ENCODE results near the gene MLIP. TPM values are rescaled to one million over a fixed set of nuclear protein-coding genes. Genes with fewer than 3 reads are reported as not detected.
"Not testable (repeated sequence)": the region's sequence is repeated elsewhere in the genome, so short reads cannot be mapped to it uniquely, and the experiment has no call there.

The MLIP gene
- total RNA-seq, 4 donors from 2014 or later = 0.54 to 0.62 TPM; not detected in 2

DNA sequence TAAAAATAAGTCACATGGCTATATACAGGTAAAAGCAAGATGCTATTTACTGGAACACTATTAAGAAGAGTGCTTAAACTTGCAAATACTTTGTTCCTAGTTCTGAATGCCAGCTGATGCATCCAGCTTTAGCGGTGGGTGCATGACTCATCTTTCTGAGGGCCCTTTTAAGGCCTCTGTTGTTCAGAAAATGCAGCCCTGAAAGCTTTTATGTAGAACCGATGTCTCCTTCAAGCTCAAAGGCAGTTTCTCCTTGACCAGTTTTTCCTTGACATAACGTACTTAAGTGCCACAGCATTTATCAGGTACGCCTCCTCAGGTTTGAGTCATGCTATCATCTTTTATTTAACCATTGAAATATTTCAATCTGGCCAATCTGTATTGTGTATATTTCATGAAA, 82.8 kb downstream of the MLIP start:
- 46 to 60% methylated on average over 3 to 4 of the region's 4 CpGs for WGBS, 2 donors (ENCODE audit: low coverage in 1 of 2)
- Histone ChIP-seq H3K9me3 (no peaks in the 10 kb centered on the region), H3K4me1 (no peaks in the 10 kb centered on the region), H3K27me3 (no peaks in the 10 kb centered on the region), H3K36me3 (no peaks in the 10 kb centered on the region), H3K4me3 (no peak overlapping the region), H3K27ac (no peak overlapping the region)
- TF ChIP-seq POLR2AphosphoS5 (IDR thresholded peaks at IDR 0.05) (no peak), POLR2A (IDR thresholded peaks at IDR 0.05) (no peak), EP300 (IDR thresholded peaks at IDR 0.05) (no peak)
- TF ChIP-seq, protein P1, sequence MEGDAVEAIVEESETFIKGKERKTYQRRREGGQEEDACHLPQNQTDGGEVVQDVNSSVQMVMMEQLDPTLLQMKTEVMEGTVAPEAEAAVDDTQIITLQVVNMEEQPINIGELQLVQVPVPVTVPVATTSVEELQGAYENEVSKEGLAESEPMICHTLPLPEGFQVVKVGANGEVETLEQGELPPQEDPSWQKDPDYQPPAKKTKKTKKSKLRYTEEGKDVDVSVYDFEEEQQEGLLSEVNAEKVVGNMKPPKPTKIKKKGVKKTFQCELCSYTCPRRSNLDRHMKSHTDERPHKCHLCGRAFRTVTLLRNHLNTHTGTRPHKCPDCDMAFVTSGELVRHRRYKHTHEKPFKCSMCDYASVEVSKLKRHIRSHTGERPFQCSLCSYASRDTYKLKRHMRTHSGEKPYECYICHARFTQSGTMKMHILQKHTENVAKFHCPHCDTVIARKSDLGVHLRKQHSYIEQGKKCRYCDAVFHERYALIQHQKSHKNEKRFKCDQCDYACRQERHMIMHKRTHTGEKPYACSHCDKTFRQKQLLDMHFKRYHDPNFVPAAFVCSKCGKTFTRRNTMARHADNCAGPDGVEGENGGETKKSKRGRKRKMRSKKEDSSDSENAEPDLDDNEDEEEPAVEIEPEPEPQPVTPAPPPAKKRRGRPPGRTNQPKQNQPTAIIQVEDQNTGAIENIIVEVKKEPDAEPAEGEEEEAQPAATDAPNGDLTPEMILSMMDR (IDR thresholded peaks at IDR 0.05) = no peak
- ATAC-seq = no peak

DNA sequence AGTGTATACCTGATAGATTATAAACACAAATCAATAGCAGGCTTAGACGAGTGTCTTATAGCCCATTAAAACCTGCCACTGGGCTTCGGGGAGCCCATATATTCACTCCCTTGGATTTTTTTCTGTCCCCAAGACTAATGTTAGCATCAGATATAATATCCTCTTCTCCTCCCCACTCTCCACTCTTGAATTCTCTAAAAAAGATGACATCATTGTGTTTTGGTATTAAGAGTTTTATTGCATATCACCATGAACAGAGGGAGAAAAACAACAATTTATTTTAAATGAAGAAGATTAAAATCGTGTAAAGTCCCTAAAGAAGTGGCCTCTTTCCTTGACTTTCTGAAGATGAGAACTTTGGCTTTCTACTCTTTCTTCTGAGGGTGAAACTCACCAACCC, 84.4 kb downstream of the MLIP start:
- Histone ChIP-seq H3K4me3 (no peak overlapping the region), H3K4me1 (no peaks in the 10 kb centered on the region), H3K36me3 (no peaks in the 10 kb centered on the region), H3K9me3 (no peaks in the 10 kb centered on the region), H3K27me3 (no peaks in the 10 kb centered on the region), H3K27ac (no peak overlapping the region)
- no peak for ATAC-seq
- TF ChIP-seq EP300 (IDR thresholded peaks at IDR 0.05) (no peak), POLR2A (IDR thresholded peaks at IDR 0.05) (no peak), POLR2AphosphoS5 (IDR thresholded peaks at IDR 0.05) (no peak)
- WGBS, 2 donors (ENCODE audit: low coverage in 1 of 2) = 81% methylated on average over 3 of the region's 3 CpGs

DNA sequence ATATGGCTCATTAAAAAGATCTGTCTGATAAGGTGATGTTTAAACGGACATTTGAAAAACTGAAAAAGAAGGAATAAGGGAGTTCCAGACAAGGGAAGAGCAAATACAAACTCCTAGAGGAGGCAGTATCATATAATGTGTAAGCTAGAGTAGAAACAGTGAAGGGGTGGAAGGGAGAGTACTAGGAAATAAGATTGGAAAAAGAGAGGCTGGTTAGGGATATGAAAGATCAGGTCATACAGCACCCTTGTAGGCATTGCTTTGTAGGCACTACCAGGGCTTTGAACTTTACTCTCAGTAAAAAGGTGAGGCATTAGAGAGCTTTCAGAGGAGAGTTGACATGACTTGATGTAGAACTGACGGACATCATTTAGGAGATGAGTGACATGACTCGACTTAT, 85.7 kb downstream of the MLIP start:
- Histone ChIP-seq H3K36me3 (no peaks in the 10 kb centered on the region), H3K27ac (no peak overlapping the region), H3K4me1 (no peaks in the 10 kb centered on the region), H3K9me3 (no peaks in the 10 kb centered on the region), H3K4me3 (no peak overlapping the region), H3K27me3 (no peaks in the 10 kb centered on the region)
- no peak for ATAC-seq
- WGBS, 2 donors (ENCODE audit: low coverage in 1 of 2) = 87 to 91% methylated on average over 3 of the region's 3 CpGs
- no peak for TF ChIP-seq POLR2AphosphoS5 (IDR thresholded peaks at IDR 0.05)
- TF ChIP-seq, protein P1 (IDR thresholded peaks at IDR 0.05) = no peak
- no peak for TF ChIP-seq POLR2A (IDR thresholded peaks at IDR 0.05)
- no peak for TF ChIP-seq EP300 (IDR thresholded peaks at IDR 0.05)

DNA sequence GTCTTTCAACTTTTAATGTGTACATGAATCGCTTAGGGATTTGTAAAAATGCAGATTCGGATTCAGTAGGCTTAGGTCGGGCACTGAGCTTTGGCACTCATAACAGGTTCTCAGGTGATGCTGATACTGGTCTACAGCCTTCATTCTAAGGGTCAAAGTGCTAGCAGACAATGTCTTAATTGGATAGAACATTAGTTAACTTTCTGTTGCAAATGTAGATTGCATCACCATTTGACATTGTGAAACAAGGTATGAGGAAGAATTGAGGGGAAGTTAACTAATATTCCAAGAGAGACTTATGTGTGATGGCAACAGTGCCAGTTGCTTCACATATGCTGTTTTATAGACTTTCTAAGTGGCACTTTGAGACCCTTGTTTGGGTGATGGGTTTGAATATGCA, 86.9 kb downstream of the MLIP start:
- Histone ChIP-seq H3K4me3 (no peak overlapping the region), H3K27ac (no peak overlapping the region), H3K4me1 (no peaks in the 10 kb centered on the region), H3K27me3 (no peaks in the 10 kb centered on the region), H3K9me3 (no peaks in the 10 kb centered on the region), H3K36me3 (no peaks in the 10 kb centered on the region)
- 100% methylated on average over 1 to 2 of the region's 3 CpGs for WGBS, 2 donors (ENCODE audit: low coverage in 1 of 2)
- no peak for TF ChIP-seq EP300 (IDR thresholded peaks at IDR 0.05)
- TF ChIP-seq POLR2AphosphoS5 (IDR thresholded peaks at IDR 0.05) = no peak
- no peak for TF ChIP-seq POLR2A (IDR thresholded peaks at IDR 0.05)
- TF ChIP-seq, protein P1 (IDR thresholded peaks at IDR 0.05) = no peak
- ATAC-seq = no peak

DNA sequence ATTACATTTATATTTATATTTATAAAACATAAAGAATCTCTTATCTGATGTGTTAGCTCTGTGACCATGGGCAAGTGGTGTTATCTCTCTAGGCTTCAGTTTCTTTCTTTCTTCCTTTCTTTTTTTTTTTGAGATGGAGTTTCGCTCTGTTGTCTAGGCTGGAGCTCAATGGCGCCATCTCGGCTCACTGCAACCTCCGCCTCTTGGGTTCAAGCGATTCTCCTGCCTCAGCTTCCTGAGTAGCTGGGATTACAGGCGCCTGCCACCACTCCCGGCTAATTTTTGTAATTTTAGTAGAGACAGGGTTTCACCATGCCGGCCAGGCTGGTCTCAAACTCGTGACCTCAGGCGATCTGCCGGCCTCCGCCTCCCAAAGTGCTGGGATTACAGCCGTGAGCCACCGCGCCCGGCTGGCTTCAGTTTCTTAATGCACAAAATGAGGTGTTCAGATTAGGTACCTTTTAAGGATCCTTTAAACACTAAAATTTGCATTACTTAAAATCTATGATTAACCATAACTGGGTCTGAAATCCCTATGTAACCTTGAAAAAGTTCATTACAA, 92.3 kb downstream of the MLIP start:
- H3K4me3 ChIP-seq, H3K36me3 ChIP-seq, H3K9me3 ChIP-seq, H3K27ac ChIP-seq, H3K4me1 ChIP-seq, ATAC-seq, H3K27me3 ChIP-seq: not testable (repeated sequence)
- 91% methylated on average over 13 of the region's 16 CpGs; no CpG with 5 or more reads in 1 of the 2 donors for WGBS, 2 donors (ENCODE audit: low coverage in 1 of 2)

DNA sequence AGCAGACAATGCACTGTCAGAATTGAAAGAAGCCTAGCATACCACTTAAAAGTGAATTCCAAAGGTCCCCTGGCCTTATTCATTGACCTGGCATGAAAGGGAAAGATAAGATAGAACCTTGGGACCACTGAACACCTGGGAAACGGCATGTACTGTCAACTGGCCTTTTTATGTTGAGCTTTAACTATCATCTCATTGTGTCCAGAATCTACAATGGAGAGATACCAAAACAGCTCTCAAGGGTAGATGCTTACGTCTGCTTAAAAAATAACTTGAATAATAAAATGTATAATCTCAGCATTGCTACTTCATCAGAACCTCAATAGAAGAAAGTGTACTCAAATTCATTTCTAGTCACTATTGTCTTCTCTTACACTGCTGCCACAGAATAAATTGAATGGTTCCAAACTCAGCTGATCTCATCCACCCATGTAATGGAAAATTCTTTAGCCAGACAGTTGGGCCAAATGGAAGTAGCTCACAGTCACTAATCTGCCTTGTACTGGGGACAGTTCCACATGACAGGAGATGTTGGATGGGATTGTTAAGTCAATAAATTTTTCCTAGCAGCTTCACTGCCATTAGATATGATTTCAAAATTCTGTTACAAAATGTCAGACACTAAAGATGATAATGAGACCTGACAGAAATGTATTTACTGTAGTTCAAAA, 93.8 kb downstream of the MLIP start:
- H3K4me3 ChIP-seq = no peak overlapping the region
- no peak overlapping the region for H3K27ac ChIP-seq
- no peaks in the 10 kb centered on the region for H3K9me3 ChIP-seq
- WGBS, 2 donors (ENCODE audit: low coverage in 1 of 2) = 44 to 53% methylated on average over 2 of the region's 2 CpGs
- ATAC-seq = no peak
- H3K4me1 ChIP-seq = peaks cover 0 to 4% (median 0%) of the 10 kb centered on the region in 3 donors
- TF ChIP-seq POLR2A (IDR thresholded peaks at IDR 0.05) = no peak
- no peak for TF ChIP-seq EP300 (IDR thresholded peaks at IDR 0.05)
- TF ChIP-seq, protein P1 (IDR thresholded peaks at IDR 0.05) = no peak
- TF ChIP-seq POLR2AphosphoS5 (IDR thresholded peaks at IDR 0.05) = no peak
- H3K27me3 ChIP-seq = no peaks in the 10 kb centered on the region
- no peaks in the 10 kb centered on the region for H3K36me3 ChIP-seq

Data from gastroesophageal sphincter (tissue), 4 donors.